KMS-11 (cell line): ENCODE results near the gene RAP1GAP2.

Source experiments
- H2AFZ ChIP-seq: fragments of 200-600 bp; sonication (generic); 2 replicates; pipeline ENCODE4 v1.6.1; 2016; ENCODE audit warnings: antibody characterized with exemption, mixed run types, low read depth
- H3K27ac ChIP-seq: fragments of 200-600 bp; sonication (generic); 2 replicates; pipeline ENCODE4 v1.6.1; 2016; ENCODE audit warnings: mild to moderate bottlenecking, mixed run types
- H3K27me3 ChIP-seq: fragments of 200-600 bp; sonication (generic); 2 replicates; pipeline ENCODE4 v1.6.1; 2017; ENCODE audit warnings: mild to moderate bottlenecking, low read depth, mixed run types, moderate library complexity; ENCODE audit not compliant: insufficient read depth
- H3K36me3 ChIP-seq: fragments of 200-600 bp; sonication (generic); 2 replicates; pipeline ENCODE4 v1.6.1; 2017; ENCODE audit warnings: mild to moderate bottlenecking, mixed run types; ENCODE audit not compliant: insufficient read depth
- H3K4me1 ChIP-seq: fragments of 200-600 bp; sonication (generic); 2 replicates; pipeline ENCODE4 v1.6.1; 2016; ENCODE audit warnings: mild to moderate bottlenecking, low read depth, mixed run types; ENCODE audit not compliant: poor library complexity, severe bottlenecking
- H3K4me2 ChIP-seq: fragments of 200-600 bp; sonication (generic); 2 replicates; pipeline ENCODE4 v1.7.0; 2016; ENCODE audit warnings: mild to moderate bottlenecking, mixed run types
- H3K4me3 ChIP-seq: fragments of 200-600 bp; sonication (generic); IDR thresholded peaks from 2 replicates; pipeline ENCODE4 v1.6.1; 2017; ENCODE audit warnings: low read depth, low read length, mixed read lengths; ENCODE audit not compliant: insufficient read depth
- H3K79me2 ChIP-seq: fragments of 200-600 bp; sonication (generic); 2 replicates; pipeline ENCODE4 v1.6.1; 2016; ENCODE audit warnings: low read depth, mixed run types; ENCODE audit not compliant: insufficient read depth
- H3K9ac ChIP-seq: fragments of 200-600 bp; sonication (generic); 2 replicates; pipeline ENCODE4 v1.6.1; 2016; ENCODE audit warnings: mild to moderate bottlenecking, mixed run types
- H4K20me1 ChIP-seq: fragments of 200-600 bp; sonication (generic); 2 replicates; pipeline ENCODE4 v1.6.1; 2016; ENCODE audit warnings: mild to moderate bottlenecking, mixed run types; ENCODE audit not compliant: insufficient read depth
- CTCF ChIP-seq: fragments of 200-600 bp; sonication (generic); conservative IDR thresholded peaks from 2 replicates; pipeline ENCODE4 v1.6.1; 2017; ENCODE audit warnings: low read depth, mild to moderate bottlenecking, antibody characterized with exemption, low read length, moderate library complexity, mixed read lengths

Gene RAP1GAP2

GRCh38 chr17:2978116-2978515 is 181.9 kb downstream of the RAP1GAP2 start:
- no peaks in the 10 kb centered on the region for H3K79me2 ChIP-seq
- no peak overlapping the region for H3K9ac ChIP-seq
- H3K27me3 ChIP-seq = peaks cover 6% of the 10 kb centered on the region; the same call in 1 of the 2 replicates
- no peaks in the 10 kb centered on the region for H4K20me1 ChIP-seq
- H3K4me1 ChIP-seq = no peaks in the 10 kb centered on the region
- H3K4me2 ChIP-seq = no peak overlapping the region
- H3K27ac ChIP-seq = no peak overlapping the region
- TF ChIP-seq CTCF = no peak
- no peak overlapping the region for H3K4me3 ChIP-seq
- no peaks in the 10 kb centered on the region for H3K36me3 ChIP-seq
- H2AFZ ChIP-seq = no peak overlapping the region

- Histone ChIP-seq H3K79me2 (no peaks in the 10 kb centered on the region), H3K36me3 (no peaks in the 10 kb centered on the region)
- no peak for TF ChIP-seq CTCF
These were observed 182.8 kb downstream of the RAP1GAP2 start for GRCh38 chr17:2978991-2979390.

GRCh38 chr17:2980211-2980903 is 184.1 kb downstream of the RAP1GAP2 start:
- Histone ChIP-seq H3K79me2 (no peaks in the 10 kb centered on the region), H3K27ac (no peak overlapping the region), H3K27me3 (peaks cover 13% of the 10 kb centered on the region; the same call in 1 of the 2 replicates), H3K36me3 (no peaks in the 10 kb centered on the region), H3K4me1 (no peaks in the 10 kb centered on the region), H3K4me2 (no peak overlapping the region), H2AFZ (no peak overlapping the region), H4K20me1 (no peaks in the 10 kb centered on the region), H3K9ac (no peak overlapping the region), H3K4me3 (no peak overlapping the region)
- TF ChIP-seq CTCF = no peak

More at GRCh38 chr17:2978991-2979390, 182.8 kb downstream of the RAP1GAP2 start:
- no peak overlapping the region for H3K27ac ChIP-seq
- H2AFZ ChIP-seq = no peak overlapping the region
- no peaks in the 10 kb centered on the region for H4K20me1 ChIP-seq
- H3K27me3 ChIP-seq = peaks cover 11% of the 10 kb centered on the region; the same call in 1 of the 2 replicates
- no peak overlapping the region for H3K9ac ChIP-seq
- H3K4me1 ChIP-seq = no peaks in the 10 kb centered on the region
- H3K4me2 ChIP-seq = no peak overlapping the region
- no peak overlapping the region for H3K4me3 ChIP-seq

- Histone ChIP-seq H3K36me3 (no peaks in the 10 kb centered on the region), H3K4me1 (no peaks in the 10 kb centered on the region), H2AFZ (no peak overlapping the region), H4K20me1 (no peaks in the 10 kb centered on the region), H3K4me2 (no peak overlapping the region), H3K27me3 (peaks cover 13% of the 10 kb centered on the region; the same call in 1 of the 2 replicates), H3K4me3 (no peak overlapping the region), H3K79me2 (no peaks in the 10 kb centered on the region), H3K27ac (no peak overlapping the region), H3K9ac (no peak overlapping the region)
- TF ChIP-seq CTCF = no peak
These were observed 184.6 kb downstream of the RAP1GAP2 start for GRCh38 chr17:2980904-2981246.
